Stimulated activated CD4-positive, alpha-beta T cell treated with anti-CD3 and anti-CD28 coated beads, Interleukin-15, amount 100 ng/mL, for 48 hours (primary cell): ENCODE measurements around the gene SLC39A2.
"Not testable (repeated sequence)": the region's sequence is repeated elsewhere in the genome, so short reads cannot be mapped to it uniquely, and the experiment has no call there.

ENCODE experiments used
- DNase-seq, 2 donors: peaks; one replicate each; pipeline ENCODE4 v3.0.0-alpha.2; 2020; ENCODE audit warnings: low read depth in 2 of 2

Gene SLC39A2

GRCh38 chr14:20998674-20999366 lies at the start of gene SLC39A2:
Gene SLC39A2 (plus strand): TSS chr14:20999293. CDS start chr14:20999447, 154 bp downstream.
- no peak for DNase-seq

DNA sequence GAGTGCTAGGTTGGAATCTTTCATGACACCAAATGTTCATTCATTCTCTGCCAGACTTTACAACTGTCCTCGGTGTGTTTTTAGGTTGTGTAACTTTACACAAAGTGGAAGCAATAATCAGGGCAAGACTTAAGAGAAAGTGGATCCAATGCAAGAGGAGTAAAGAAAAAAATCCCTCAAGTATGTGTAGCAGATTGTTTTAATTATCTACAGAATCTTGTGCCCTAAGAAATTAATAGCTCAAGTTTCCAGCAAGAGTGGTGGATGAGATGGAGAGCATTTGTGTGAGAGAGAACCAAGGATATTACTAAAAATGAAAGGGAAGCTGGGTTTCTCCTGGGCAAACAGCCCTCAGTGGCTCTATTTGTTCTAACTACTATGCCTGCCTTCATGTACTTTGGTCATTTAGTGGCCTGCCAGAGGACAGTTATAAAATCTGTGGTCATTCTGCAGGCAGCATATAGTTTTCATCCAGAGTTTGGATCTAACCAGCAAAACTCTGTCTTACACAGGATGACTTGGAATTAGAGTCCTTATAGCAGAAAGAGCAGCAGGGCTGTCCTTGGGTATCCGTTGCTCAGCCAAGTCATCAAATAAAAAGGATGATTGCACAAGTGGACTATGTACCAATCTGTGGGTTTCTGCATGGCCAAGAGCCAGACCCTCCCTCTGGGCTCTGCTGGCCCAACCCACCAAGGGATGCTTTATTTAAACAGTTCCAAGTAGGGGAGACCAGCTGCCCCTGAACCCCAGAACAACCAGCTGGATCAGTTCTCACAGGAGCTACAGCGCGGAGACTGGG lies 44.2 kb upstream of the SLC39A2 start, which contains the start of gene RNASE2:
Gene RNASE2, plus strand, starts transcription at position 752 of the 802 bp plus-strand sequence. CDS start 285 bp downstream, outside the sequence.
- not testable (repeated sequence) for DNase-seq

GRCh38 chr14:20955538-20955873 lies 43.6 kb upstream of the SLC39A2 start:
- DNase-seq, result not testable (repeated sequence)

DNA sequence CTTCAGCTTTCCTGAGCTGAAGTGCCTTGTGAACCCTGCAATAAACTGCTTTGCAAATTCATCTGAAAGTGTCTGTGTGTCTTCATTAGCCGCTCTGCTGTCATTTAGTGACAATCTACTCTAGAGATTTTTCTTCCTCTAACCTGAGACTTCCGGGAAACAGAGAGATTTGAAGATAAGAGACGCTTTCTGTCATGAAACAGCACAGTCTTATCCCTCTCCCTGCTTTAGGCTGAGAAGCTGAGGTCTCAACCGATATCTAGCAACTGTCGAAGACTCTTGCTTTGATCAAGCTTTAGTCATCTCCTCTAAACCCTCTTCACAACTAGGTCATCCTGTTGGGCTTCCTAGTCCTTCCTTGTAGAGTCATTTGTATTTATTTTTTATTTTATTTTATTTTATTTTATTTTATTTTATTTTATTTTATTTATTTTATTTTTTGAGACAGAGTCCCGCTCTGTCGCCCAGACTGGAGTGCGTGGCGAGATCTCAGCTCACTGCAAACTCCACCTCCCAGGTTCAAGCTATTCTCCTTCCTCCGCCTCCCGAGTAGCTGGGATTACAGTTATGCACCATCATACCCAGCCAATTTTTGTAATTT lies 42.6 kb upstream of the SLC39A2 start:
- DNase-seq, result no peak

- DNase-seq, result not testable (repeated sequence)
Measured at GRCh38 chr14:20958946-20959345, 40.1 kb upstream of the SLC39A2 start.

DNA sequence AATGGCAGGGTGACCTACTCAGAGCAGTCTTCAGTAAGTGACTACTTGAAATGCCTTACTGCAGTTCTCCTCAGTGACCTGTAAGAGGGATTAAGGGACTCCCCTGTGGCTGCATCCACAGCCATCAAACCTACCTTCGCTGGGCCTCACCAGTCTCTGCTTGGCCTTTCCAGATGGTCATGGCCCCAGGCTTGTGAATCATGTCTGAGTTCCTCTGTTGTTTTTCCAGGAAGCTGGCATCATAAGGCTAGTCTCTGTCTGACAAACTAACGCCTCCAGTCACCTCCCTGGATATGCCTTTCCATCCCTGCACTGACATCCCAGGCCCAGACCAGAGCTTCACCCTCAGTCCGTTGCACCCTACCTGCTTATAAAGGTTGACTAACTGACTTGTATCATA lies 29.8 kb upstream of the SLC39A2 start:
- no peak for DNase-seq

GRCh38 chr14:20970647-20970982 lies 28.5 kb upstream of the SLC39A2 start:
- no peak for DNase-seq

DNA sequence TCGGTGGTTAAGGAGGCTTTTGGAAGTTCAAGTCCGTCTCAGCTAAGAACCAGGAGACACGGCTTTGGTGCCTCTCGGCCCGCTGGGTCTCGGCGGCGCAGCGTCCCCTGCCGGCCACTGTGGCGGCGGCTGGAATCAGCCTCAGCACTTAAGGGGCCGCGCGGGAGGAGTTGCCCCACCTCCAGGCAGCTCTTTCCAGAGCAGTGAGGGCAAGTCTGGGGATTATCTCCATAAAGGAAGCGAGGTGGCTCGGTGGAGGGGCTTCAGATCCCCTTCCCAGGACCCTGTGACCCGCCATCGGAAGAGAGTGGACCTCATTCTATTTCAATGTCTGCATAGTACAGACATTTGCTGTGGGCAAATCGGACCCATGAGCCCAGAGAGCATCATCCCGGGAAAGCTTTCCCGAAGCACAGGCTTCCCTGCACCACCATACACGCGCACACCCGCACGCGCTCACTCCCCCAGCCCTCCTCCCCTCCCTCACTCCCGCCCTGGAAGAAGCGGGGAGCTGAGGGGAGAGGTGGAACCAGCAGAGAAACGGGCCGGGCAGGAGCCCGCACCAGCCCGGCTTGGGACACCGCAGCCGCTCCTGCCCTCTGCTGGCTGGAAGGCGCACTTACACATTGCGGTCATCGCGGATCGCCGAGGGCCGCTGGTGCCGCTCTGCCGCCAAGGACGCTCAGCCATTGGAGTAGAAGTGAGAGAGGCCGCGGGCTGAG lies 27.9 kb upstream of the SLC39A2 start:
- peak; percentile 59 to 76 for DNase-seq

DNA sequence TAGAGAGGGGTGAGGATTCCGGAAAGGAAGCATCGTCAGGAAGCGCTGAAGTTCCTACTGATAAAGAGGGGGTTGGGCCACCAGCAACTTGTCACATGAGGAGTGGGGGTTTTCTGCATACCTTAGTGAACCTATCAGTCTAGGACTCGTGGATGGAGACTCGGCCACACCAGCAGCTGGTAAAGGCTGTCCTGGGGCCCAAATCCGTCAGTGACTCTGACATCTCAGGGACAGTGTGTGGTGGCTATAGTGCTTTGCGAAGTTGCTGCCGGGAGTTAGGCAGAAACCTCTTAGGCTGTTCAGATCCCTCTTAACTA lies 27.4 kb upstream of the SLC39A2 start:
- DNase-seq, result no peak

DNA sequence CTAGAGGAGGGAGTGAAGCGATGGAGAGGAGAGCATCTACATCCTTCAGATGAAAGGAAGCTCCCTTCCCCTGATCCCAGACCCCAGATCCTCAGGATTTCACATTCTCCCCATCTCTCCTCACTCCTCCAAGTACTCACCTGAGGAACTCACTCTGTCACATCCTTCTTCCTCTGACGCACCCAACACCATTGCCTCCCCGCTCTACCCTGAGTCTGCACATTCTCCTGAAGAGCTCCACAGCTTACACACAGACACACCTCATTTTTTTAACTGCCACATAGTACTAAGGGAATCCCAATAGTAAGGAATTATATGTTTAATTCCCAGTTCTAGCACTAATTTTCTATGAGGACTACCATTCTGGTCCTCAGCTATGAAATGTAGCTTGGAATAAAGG lies 25.6 kb upstream of the SLC39A2 start:
- DNase-seq, result no peak

DNA sequence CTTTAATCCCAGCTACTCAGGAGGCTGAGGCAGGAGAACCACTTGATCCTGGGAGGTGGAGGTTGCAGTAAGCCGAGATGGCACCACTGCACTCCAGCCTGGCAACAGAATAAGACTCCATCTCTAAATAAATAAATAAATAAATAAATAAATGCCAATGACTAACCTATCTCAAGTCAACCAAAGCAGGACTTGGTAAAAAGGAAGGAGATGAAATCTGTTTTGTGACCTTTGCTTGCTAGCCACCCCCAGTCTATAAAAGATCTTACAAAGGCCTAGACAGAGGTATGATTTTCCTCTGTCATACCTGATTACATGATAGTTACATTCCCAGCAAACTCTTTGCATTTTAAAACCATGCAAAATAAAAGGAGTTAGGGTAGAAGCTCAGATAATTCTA lies 22.8 kb upstream of the SLC39A2 start:
- no peak for DNase-seq

- DNase-seq, result no peak
Measured at GRCh38 chr14:20978687-20979086, 20.4 kb upstream of the SLC39A2 start.

- DNase-seq, result no peak
Measured at GRCh38 chr14:20980906-20981305, 18.2 kb upstream of the SLC39A2 start.

DNA sequence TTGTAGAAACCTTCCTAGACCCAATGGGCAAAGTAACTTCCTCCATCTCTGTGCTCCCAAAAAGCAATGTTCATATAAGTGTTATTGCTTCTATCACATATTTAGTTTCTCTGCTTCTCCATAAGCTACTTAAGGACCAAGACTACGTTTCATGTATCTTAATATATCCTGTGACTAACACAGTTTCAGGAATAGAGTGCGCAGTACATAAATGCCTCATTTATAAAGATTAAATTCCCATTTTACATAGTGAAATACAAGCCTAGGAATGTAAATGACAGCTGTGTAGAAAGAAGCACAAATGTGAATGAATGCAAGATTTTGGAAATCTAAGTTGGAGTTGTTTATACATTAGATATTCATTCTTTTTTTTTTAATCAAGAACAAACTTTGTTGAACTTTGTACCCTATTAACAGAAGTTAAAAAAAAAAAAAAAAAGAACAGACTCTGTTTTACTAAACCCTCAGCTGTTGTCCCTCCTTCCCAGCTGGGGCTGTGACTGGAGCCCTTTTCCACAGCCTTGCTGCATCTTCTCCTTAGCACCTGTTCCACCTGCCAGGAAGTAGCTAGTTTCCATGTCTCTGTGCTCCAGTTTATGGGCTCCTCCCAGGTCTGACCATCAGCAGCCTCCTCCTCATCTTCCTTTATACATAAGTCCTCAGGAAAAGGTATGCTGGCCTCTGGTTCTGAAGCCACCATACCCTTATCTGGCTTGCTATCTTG lies 16.3 kb upstream of the SLC39A2 start:
- DNase-seq, result no peak

DNA sequence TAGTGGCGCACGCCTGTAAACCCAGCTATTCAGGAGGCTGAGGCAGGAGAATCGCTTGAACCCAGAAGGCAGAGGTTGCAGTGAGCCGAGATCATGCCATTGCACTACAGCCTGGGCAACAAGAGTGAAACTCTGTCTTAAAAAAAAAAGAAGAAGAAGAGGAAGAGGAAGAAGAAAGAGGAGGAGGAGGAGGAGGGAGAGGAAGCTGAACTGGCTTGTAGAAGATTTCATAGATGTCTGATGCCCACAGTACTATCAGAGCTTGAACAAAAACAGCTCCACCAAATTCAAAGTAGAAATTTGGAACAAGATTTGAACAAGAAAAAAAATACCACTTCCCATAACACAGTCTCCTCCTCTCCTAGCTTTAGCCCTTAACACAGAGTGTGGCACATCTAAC lies 13.4 kb upstream of the SLC39A2 start:
- DNase-seq, result not testable (repeated sequence)

DNA sequence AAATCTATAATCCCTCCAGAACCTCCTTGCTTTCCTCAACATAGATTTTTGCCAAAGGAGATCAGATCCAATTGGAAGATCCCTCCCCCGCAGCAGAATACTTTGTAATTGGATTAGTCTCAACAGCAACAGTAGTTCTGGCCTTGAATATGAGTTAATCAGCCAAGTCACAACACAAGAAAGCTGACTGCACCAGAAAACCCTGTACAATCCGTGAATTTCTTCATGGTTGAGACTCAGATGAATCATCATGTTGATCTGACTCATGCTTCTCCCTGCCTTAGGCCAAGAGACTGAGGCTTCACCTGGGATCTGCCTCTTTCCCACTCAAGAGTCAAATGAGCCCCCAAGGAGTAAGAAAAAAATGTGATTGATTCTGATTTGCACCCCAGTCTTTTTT lies 12.3 kb upstream of the SLC39A2 start:
- DNase-seq, result no peak

DNA sequence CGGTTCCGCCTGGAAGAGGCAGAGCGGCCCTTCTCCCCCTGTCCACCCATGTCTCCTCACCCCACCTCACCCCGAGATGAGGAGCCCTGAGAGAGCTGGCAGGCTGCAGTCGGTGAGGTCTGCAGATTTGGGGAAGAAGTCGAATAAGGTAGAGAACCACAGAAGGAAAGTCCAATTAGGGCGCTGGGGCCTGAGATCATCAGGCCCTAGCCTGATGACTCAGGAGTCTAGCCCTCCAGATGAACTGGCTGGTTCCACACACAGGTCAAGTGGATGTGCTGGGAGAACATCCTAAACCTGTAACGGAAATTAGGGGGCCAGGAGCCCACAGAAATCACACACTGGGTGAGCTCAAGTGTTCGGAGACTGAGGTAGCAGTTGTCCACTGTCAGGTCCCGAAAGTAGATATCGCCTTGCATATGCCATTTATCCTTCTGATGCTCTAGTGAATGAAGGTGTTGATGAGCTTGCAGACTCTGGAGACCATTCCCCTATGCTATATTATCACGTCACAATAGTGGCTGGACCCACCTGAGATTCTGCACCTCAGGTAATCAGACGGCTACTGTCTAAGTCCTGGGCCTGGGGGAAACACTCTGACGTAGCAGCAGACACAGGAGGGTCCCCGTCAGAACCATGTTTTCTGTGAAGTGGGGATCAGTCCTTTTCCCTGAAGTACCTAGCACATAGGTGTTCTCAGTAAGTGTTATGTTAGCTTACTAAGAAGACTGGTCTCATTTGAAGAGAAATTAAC lies 10.2 kb upstream of the SLC39A2 start:
- no peak for DNase-seq

DNA sequence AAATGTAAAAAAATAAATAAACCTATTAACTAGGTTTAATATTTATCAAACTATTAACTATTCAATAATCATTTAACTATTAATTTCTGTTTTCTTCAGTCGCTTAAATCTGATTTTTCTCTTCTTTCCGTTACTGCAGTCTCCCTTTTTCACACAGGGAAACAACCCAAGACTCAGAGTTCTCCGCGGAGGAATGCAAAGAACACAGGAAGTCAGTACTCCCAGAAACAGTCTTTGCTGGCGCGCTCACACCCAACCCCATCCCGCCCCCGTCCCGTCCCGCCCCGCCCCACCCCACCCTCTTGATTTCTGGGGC lies 9.7 kb upstream of the SLC39A2 start:
- no peak for DNase-seq

GRCh38 chr14:20989787-20990600 lies 9.1 kb upstream of the SLC39A2 start, which contains the start of gene METTL17:
Gene METTL17 (plus strand): TSS chr14:20989980. CDS start chr14:20990003, 23 bp downstream.
- DNase-seq, result peak; percentile 83 to 85

- DNase-seq, result no peak
Measured at GRCh38 chr14:20996521-20996920, 2.6 kb upstream of the SLC39A2 start.
